ENCODE measurements around the gene FGD3.
A peak's percentile ranks its signal among the peaks of the same experiment; 100 is the strongest.

The FGD3 gene

GRCh38 chr9:93035106-93035660 lies 87.9 kb downstream of the FGD3 start:
- no peak for DNase-seq

DNA sequence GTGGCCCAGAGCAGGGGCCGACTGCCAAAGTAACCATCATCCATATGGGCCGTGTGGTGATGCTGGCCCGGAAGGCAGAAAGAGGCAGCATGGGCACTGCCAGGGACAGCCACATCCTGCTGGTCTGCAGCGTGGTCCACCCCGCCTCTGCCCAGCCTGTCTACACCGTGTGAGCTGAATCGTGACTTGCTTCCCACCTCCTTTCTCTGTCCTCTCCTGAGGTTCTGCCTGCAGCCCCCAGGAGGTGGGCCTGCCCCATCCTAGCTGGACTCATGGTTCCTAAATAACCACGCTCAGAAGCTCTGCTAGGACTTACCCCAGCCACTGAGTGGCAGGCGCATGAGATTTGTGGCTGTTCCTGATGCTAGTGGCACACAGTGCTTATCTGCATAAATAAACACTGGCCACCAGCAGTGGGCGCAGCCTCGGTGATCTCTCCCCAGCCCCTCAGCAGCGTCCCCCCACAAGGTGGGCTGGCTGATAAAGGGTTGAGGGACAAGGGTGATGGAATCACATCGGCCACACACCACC lies 88.6 kb downstream of the FGD3 start:
- DNase-seq = no peak

DNA sequence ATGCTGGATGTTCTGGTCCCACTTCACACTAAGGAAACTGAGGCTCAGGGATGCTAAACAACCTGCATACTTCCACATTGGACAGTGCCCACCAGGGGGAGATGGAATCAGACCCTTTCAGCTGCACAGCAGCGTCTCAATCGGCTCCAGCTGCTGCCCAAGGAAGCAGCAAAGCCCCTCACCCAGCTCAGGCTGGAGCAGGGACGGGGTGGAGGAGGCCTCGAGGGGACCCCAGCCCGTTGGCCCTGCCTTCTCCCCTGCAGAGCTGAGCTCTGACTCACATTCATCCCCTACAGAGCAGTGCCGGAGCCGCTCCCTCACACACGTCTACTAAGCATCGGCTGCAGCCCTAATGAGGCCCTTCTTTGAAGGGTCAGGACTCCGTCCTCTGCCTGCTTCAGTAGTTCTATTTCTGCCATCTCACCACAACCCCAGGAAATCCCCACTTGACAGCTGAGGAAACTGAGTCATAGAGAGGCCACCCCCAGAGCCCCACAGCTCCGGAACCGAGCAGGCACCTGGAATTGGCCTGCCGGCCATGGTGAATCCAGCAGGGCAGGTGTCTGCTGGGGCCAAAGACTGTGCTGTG lies 89.7 kb downstream of the FGD3 start:
- DNase-seq = no peak

DNA sequence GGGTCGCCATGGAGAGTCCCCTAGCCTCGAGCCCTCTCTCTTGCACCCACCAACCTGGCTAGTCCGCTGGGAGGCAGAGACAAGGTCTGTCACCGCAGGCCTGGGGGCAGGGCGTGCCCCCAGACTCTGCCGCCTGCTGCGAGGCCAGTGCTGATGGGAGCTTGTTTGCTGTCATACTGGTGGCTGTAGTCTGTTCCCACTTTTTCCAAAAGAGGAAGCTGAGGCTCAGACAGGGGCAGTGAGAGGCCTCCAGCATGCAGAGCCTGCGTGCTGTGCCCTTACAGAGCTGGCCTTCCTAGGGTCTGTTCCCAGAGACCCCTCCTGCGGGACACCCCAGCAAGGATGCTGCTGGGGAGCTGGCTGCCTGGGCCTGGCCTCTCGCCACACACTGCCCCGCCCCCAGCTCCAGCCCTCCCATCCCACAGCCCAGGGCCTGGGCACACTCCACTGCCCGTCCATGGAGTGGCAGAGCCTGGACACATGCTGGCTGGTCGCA lies 90.2 kb downstream of the FGD3 start:
- DNase-seq = no peak

GRCh38 chr9:93038918-93039317 lies 91.6 kb downstream of the FGD3 start:
- no peak for DNase-seq

- DNase-seq = no peak
These were observed 92.1 kb downstream of the FGD3 start for GRCh38 chr9:93039456-93039855.

DNA sequence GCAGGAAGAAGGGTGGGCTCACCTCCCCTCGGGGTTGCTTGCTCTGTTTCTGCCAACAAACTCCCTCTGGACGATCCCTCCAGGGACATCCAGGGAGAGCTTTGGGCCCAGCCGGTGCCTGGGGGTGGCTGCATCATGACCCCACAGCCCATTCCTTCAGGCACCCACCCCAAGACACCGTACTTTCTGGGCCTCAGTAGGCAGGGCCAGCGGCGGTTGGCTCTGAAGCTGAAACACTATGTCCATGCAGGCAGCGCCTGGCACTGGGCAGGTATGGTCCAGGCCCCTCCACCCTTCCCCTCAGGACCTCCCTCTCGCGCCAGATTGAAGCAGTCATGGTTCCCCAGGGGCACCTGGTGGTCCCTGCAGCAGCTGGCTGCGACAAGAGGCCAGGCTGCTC lies 92.7 kb downstream of the FGD3 start:
- no peak for DNase-seq

GRCh38 chr9:93040409-93040808 lies 93.1 kb downstream of the FGD3 start:
- no peak for DNase-seq

DNA sequence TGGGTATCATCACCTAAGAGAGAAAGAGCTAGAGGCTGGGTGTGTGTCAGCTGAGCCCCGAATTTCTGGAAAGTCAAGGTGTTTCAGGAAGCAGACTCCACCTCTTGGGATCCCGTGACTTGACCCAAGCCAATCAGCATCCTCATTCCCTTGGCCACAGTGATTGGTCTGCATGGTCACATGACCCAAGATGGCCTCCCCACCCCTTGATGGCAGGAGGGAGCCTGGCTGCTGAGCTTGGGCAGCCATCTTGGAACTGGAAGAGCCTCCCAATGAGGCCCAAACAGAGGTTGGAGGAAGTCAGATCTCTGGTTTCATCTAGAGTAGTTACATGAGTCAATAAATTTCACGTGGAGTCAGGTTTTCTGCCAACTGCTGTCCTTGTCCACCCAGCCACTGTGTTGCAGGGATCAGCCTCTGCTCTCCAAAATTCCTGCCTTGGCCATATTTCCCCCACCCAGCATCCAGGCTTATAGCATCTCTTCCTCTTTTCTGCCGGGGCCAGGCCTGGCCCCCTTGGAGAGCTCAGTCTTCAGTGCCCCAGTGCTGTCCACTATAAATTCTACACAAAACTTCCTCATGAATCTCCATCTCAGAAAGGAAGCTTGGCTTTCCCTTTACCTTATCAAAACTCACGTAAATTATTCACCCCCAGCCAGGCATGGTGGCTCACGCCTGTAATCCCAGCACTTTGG lies 93.9 kb downstream of the FGD3 start:
- no peak for DNase-seq

- DNase-seq = no peak
These were observed 95.8 kb downstream of the FGD3 start for GRCh38 chr9:93043122-93043521.

DNA sequence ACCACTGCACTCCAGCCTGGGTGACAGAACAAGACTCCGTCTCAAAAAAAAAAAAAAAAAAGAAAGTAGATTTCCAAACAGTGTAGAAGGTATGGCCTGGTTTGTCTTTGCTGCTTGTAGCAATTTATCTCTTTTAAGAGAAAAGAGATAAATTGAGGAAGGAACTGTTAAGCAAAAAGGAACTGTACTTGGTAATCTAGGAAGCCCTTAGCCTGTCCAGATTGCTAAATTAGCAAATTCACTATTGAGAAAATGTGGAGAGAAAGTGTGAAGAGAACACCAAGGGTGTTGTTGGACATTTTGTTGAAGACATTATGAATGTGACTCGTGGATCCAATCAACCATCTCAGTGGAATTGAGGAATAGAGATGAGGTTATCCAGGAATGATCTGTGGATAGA lies 98.2 kb downstream of the FGD3 start:
- no peak for DNase-seq

DNA sequence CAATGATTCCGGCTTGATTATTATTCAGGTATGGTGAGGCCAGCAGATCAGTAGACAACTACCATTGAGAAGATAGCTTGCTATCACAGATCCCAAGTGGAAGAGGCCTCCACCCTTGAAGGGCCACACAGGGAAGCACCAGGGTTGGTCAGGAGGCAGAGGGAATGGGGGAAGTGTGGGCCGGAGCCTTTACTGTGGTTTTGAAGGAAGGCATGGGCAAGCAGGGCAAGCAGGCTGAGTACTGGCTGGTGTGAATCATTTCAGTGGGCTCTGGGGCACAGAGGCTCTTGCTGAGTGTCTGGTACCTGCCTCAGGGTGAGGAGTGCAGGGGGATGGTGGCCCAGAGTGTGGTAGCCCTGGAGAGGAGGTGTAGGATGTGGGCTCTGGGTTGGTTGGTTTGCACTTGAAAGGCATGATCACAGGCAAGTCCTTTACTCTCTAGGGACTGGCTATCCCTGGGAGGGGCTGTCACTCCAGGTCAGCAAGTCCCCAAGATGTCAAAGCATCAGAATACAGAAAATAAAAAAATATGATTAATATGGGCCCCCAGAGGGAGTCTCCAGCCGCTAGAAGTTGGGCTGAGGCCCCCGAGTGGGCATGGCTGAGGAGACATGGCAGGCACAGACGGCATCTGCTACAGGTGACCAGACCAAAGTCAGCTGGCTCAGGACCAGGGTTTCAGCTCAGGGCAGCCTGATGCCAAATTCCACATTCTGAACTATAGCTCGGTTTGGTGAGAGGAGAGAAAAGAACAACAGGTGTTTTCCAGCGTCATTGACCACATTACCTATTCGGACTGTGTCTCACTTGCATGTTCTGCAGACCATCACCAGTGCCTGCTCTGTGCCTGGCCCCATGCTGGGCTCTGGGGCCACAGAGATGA lies 101.5 kb downstream of the FGD3 start:
- DNase-seq = no peak

DNA sequence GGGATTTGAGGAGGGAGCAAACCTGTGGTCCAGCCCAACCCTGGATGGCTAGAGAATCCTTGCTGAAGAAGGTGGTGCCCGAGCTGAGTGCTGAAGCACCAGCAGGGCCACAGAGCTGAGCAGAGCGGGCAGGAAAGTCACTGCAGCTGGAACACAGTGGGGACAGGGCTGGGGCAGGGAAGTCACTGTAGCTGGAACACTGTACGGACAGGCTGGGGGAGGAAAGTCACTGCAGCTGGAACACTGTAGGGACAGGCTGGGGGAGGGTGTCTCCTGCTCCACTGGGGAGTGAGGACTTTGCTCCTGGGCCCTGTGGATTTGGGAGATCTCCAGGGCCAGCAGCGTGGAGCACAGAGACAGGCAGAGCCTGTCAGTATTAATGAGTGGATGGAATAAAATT lies 102.2 kb downstream of the FGD3 start:
- no peak for DNase-seq

DNA sequence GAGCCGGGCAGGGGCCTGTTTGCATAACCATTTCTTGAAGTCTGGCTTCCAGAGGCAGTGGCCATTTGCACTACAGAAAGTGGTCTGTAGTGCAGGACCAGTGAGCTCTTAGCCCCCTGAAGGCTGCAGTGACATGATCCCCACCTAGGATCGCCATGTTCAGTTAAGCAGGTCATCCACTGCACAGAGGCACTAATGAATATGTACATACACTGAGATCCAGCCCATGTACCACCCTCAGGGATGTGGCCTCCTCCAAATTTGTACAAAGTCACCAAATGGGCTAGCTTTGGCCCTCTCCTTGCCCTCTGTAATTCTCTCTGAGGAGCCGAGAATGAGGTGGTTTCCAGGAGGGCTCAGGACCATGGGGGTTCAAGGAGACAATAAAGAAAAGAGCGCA lies 102.9 kb downstream of the FGD3 start:
- DNase-seq = no peak

- DNase-seq = no peak
These were observed 104.4 kb downstream of the FGD3 start for GRCh38 chr9:93051680-93052089.

GRCh38 chr9:93052791-93053540 lies 105.6 kb downstream of the FGD3 start:
- DNase-seq = no peak

- DNase-seq = no peak
These were observed 106.5 kb downstream of the FGD3 start for GRCh38 chr9:93053781-93054331.

DNA sequence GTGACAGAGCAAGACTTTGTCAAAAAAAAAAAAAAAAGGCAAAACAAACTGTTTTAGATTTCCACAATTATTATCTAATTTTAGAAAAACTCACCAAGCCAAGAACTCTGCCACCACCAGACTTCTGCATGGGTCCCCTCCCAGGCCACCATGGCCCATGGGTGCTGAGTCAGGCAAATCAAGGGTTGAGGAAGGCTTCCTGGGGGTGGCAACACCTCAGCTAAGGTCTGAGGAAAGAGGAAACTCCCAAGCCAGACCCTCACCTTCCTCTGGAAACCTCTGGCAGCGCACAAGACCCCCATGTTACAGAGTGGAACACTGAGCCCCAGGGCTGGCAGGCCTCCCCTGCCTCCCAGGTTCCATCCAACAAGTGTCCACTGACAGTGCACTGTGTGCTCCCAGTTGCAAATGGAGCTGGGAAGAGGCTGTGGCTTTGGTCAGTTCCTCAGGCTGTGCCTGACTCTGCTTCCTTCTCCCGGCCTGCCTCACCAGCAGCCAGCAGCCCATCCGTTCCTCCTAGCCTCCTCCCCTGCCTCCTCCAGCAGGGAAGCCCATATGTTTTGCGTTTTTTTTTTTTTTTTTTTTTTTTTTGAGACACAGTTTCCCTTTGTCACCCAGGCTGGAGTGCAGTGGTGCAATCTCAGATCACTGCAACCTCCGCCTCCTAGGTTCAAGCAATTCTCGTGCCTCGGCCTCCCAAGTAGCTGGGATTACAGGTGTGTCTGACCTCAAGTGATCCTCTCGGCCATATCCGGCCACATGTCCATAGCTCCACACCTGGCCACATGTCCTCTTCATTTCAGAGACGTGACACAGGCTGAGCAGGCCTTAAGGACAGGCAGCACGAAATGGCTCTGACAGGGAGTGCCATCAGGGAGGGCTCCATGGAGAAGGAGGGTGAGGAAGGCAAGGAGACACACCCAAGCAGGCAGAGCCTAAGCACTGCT lies 107.7 kb downstream of the FGD3 start:
- no peak for DNase-seq

- DNase-seq = no peak
These were observed 109.8 kb downstream of the FGD3 start for GRCh38 chr9:93057042-93057702.

DNA sequence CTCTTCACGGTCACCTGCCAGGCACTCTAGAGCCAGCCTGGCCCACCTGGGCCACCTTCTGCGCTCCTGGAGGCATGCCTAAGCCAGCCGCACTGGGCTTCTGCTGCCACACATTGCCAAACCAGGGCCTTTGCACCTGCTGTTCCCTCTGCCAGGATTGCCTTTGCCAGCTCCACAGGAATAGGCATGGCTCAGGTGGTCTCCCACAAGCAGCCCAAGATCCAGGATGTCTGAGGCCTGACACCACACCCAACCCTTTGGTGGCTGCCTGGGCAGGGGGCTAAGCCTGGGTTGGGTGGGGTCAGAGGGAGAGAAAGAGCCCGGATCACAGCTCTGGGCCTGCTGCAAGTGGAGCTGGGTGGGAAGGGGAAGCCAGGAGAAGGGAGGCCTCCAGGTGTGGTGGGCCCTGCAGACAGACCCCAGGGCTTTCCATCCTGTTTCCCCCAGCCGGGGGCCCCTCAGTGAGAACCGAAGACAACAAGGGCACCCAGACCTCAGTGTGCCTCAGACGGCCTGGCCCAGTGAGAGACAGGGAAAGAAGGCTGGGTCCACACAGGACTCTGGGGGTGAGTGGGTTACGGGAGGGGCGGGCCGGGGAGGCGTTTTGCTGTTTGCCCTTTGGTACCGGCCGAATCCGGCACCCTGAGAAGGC lies 110.5 kb downstream of the FGD3 start:
- DNase-seq = peak; percentile 66
